ENCODE measurements around the gene ELMO3.

DNA sequence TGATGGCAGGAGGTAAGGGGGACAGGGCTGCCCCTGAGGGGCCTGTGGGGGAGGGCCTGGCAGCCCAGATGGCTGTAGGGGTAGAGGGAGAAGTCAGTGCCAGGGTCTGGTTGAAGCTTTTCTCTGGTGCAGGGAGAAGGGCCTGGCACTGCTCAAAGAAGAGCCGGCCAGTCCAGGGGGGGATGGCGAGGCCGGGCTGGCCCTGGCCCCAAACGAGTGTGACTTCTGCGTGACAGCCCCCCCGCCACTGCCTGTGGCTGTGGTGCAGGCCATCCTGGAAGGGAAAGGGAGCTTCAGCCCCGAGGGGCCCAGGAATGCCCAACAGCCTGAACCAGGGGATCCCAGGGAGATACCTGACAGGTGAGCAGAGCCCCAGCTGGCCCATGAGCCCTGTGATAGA, 31.3 kb upstream of the ELMO3 start:
- TF ChIP-seq, protein P1, sequence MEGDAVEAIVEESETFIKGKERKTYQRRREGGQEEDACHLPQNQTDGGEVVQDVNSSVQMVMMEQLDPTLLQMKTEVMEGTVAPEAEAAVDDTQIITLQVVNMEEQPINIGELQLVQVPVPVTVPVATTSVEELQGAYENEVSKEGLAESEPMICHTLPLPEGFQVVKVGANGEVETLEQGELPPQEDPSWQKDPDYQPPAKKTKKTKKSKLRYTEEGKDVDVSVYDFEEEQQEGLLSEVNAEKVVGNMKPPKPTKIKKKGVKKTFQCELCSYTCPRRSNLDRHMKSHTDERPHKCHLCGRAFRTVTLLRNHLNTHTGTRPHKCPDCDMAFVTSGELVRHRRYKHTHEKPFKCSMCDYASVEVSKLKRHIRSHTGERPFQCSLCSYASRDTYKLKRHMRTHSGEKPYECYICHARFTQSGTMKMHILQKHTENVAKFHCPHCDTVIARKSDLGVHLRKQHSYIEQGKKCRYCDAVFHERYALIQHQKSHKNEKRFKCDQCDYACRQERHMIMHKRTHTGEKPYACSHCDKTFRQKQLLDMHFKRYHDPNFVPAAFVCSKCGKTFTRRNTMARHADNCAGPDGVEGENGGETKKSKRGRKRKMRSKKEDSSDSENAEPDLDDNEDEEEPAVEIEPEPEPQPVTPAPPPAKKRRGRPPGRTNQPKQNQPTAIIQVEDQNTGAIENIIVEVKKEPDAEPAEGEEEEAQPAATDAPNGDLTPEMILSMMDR (IDR thresholded peaks at IDR 0.05) = no peak
- no peak for TF ChIP-seq POLR2A (IDR thresholded peaks at IDR 0.05)
